C4-2B (cell line): Measurements from ENCODE around the gene TPO.

Source experiments
- ZFX ChIP-seq: fragments of 450-650 bp; IDR thresholded peaks from 2 replicates; pipeline ENCODE4 v1.6.1; 2017
- TF ChIP-seq, protein P1 (sequence below): fragments of 450-650 bp; conservative IDR thresholded peaks from 2 replicates; pipeline ENCODE4 v1.5.1; 2017; ENCODE audit warnings: mild to moderate bottlenecking

DNA sequence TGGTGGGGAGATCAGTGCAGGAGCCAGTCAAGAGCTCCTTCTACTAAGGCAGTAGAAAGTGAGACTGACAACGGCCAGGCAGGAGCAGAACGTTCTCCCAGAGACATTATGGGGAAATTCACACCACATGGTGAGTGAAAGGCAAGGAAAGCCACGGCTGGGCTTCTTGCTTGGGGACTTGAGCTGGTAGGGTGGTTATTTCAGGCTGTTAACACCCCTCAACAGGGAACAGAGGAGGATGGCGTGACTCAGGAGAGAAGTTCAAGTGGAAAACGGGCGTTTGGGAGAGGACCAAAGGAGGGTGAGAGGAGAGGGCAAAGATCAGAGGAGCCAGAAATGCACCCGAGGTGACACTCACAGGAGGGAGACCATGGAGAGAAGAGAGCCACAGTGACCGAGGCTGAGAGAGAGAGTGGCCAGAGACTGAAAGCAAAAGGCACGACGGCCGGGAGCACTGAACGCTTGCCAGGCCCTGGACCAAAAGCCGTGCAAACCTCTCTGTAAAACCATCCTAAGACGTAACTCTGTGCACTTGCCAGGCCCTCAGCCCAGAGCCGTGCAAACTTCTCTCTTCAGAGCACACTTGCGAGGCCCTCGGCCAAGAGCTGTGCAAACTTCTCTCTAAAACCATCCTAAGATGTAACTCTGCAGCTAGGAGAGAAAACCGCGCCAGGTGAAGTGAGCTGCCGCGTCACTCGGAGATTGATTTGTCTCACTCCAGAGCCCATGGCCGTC, 7.7 kb downstream of the TPO start:
- TF ChIP-seq, protein P1, sequence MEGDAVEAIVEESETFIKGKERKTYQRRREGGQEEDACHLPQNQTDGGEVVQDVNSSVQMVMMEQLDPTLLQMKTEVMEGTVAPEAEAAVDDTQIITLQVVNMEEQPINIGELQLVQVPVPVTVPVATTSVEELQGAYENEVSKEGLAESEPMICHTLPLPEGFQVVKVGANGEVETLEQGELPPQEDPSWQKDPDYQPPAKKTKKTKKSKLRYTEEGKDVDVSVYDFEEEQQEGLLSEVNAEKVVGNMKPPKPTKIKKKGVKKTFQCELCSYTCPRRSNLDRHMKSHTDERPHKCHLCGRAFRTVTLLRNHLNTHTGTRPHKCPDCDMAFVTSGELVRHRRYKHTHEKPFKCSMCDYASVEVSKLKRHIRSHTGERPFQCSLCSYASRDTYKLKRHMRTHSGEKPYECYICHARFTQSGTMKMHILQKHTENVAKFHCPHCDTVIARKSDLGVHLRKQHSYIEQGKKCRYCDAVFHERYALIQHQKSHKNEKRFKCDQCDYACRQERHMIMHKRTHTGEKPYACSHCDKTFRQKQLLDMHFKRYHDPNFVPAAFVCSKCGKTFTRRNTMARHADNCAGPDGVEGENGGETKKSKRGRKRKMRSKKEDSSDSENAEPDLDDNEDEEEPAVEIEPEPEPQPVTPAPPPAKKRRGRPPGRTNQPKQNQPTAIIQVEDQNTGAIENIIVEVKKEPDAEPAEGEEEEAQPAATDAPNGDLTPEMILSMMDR, result no peak
- no peak for TF ChIP-seq ZFX
